Vagina (tissue), 2 donors: ENCODE results near the gene HSPA14. TPM values are rescaled to one million over a fixed set of nuclear protein-coding genes. Genes with fewer than 3 reads are reported as not detected.

Source experiments
- DNase-seq, 2 donors: peaks; one replicate each; pipeline ENCODE4 v3.0.0-alpha.2; 2017; ENCODE audit errors: extremely low spot score in 2 of 2
- H3K27ac ChIP-seq: fragments of 200-600 bp; sonication (generic); one replicate; pipeline ENCODE4 v1.5.1; 2019
- H3K27me3 ChIP-seq: fragments of 200-600 bp; sonication (generic); one replicate; pipeline ENCODE4 v1.5.1; 2019
- H3K36me3 ChIP-seq, 2 donors: fragments of 200-600 bp; sonication (generic); one replicate each; pipeline ENCODE4 v1.5.1; 2017 to 2019
- H3K4me1 ChIP-seq: fragments of 200-600 bp; sonication (generic); one replicate; pipeline ENCODE4 v1.5.1; 2019
- H3K4me3 ChIP-seq, 2 donors: fragments of 200-600 bp; sonication (generic); 1 replicate in 1 of 2; 2 replicates in 1 of 2; pipeline ENCODE4 v1.5.1; 2016 to 2019
- H3K9me3 ChIP-seq: fragments of 200-600 bp; sonication (generic); one replicate; pipeline ENCODE4 v1.5.1; 2019
- CTCF ChIP-seq, 3 experiments: fragments of 450-650 bp in 2 of 3; fragments of 200-600 bp in 1 of 3; sonication (generic) in 1 of 3; IDR thresholded peaks; one replicate each; pipeline ENCODE4 v1.5.1; 2017 to 2019; ENCODE audit warnings: antibody characterized with exemption in 3 of 3, mild to moderate bottlenecking in 2 of 3, moderate library complexity in 2 of 3
- POLR2A ChIP-seq, 2 donors: fragments of 450-650 bp; IDR thresholded peaks; one replicate each; pipeline ENCODE4 v1.6.1; 2017; ENCODE audit warnings: antibody characterized with exemption in 2 of 2, mild to moderate bottlenecking in 2 of 2, moderate library complexity in 2 of 2
- POLR2AphosphoS5 ChIP-seq, 2 donors: sonication (generic); formaldehyde crosslinking; IDR thresholded peaks; one replicate each; pipeline ENCODE4 v1.9.0; 2017; ENCODE audit warnings: antibody characterized with exemption in 2 of 2, mild to moderate bottlenecking in 2 of 2, low read depth in 1 of 2; ENCODE audit not compliant: insufficient read depth in 1 of 2
- intact Hi-C: fragments of 100-400 bp; cut with DNase I; formaldehyde crosslinking; loops from one replicate; pipeline ENCODE4 v1.15.1; 2023
- total RNA-seq: library from RNA; depleted of rRNA; stranded (reverse); fragments of >200 nt; gene quantifications from one replicate; pipeline ENCODE4 v1.2.3, GENCODE V29; 2016

HSPA14 gene
- total RNA-seq, 1 donor from 2014 or later, result 8.3 TPM

GRCh38 chr10:14820010-14820774 lies 17.9 kb upstream of the HSPA14 start:
- H3K4me1 ChIP-seq, result no peaks in the 10 kb centered on the region
- no peaks in the 10 kb centered on the region for H3K27me3 ChIP-seq
- H3K36me3 ChIP-seq, result no peaks in the 10 kb centered on the region
- no peak for TF ChIP-seq POLR2AphosphoS5 (IDR thresholded peaks at IDR 0.05; ENCODE audit: insufficient read depth in 1 of 2, low read depth in 1 of 2)
- no peak overlapping the region for H3K27ac ChIP-seq
- DNase-seq, result no peak
- no peak overlapping the region for H3K4me3 ChIP-seq
- no peaks in the 10 kb centered on the region for H3K9me3 ChIP-seq
- intact Hi-C loops, result no loop called here

- Histone ChIP-seq H3K27ac (no peak overlapping the region), H3K4me3 (no peak overlapping the region), H3K9me3 (no peaks in the 10 kb centered on the region), H3K4me1 (no peaks in the 10 kb centered on the region), H3K36me3 (no peaks in the 10 kb centered on the region), H3K27me3 (no peaks in the 10 kb centered on the region)
- no peak for TF ChIP-seq POLR2A (IDR thresholded peaks at IDR 0.05)
- intact Hi-C loops, result no loop called here
- DNase-seq, result no peak
Measured at GRCh38 chr10:14820775-14821154, 17.3 kb upstream of the HSPA14 start.

- H3K4me1 ChIP-seq, result no peaks in the 10 kb centered on the region
- H3K4me3 ChIP-seq, result no peak overlapping the region
- H3K27me3 ChIP-seq, result no peaks in the 10 kb centered on the region
- H3K27ac ChIP-seq, result no peak overlapping the region
- H3K9me3 ChIP-seq, result no peaks in the 10 kb centered on the region
- no peaks in the 10 kb centered on the region for H3K36me3 ChIP-seq
- intact Hi-C loops, result no loop called here
- DNase-seq, result no peak
- TF ChIP-seq POLR2AphosphoS5 (IDR thresholded peaks at IDR 0.05; ENCODE audit: insufficient read depth in 1 of 2, low read depth in 1 of 2), result no peak
- no peak for TF ChIP-seq CTCF (IDR thresholded peaks at IDR 0.05)
- no peak for TF ChIP-seq POLR2A (IDR thresholded peaks at IDR 0.05)
Measured at GRCh38 chr10:14821635-14822375, 16.3 kb upstream of the HSPA14 start.

GRCh38 chr10:14822879-14823755 lies 15.0 kb upstream of the HSPA14 start:
- no peak for DNase-seq
- H3K36me3 ChIP-seq, result no peaks in the 10 kb centered on the region
- no peaks in the 10 kb centered on the region for H3K4me1 ChIP-seq
- H3K4me3 ChIP-seq, result no peak overlapping the region
- H3K9me3 ChIP-seq, result no peaks in the 10 kb centered on the region
- TF ChIP-seq CTCF (IDR thresholded peaks at IDR 0.05) (peak in 2 of 3 experiments; percentile 33 to 62), POLR2A (IDR thresholded peaks at IDR 0.05) (no peak)
- H3K27ac ChIP-seq, result no peak overlapping the region
- intact Hi-C loops, result no loop called here
- H3K27me3 ChIP-seq, result no peaks in the 10 kb centered on the region

GRCh38 chr10:14823966-14824365 lies 14.1 kb upstream of the HSPA14 start:
- intact Hi-C loops, result no loop called here

More at GRCh38 chr10:14823966-14824365, 14.1 kb upstream of the HSPA14 start:
- Histone ChIP-seq H3K27me3 (no peaks in the 10 kb centered on the region), H3K9me3 (no peaks in the 10 kb centered on the region), H3K4me3 (no peak overlapping the region), H3K27ac (no peak overlapping the region), H3K36me3 (no peaks in the 10 kb centered on the region), H3K4me1 (no peaks in the 10 kb centered on the region)
- no peak for DNase-seq
- no peak for TF ChIP-seq POLR2A (IDR thresholded peaks at IDR 0.05)
- TF ChIP-seq POLR2AphosphoS5 (IDR thresholded peaks at IDR 0.05; ENCODE audit: insufficient read depth in 1 of 2, low read depth in 1 of 2), result no peak
- no peak for TF ChIP-seq CTCF (IDR thresholded peaks at IDR 0.05)
